ENCODE data around the gene CPM. TPM values are rescaled to one million over a fixed set of nuclear protein-coding genes. Genes with fewer than 3 reads are reported as not detected.

Gene CPM
- total RNA-seq, 1 donor: 3.6 TPM

GRCh38 chr12:68977909-68978610, 45.1 kb upstream of the CPM start:
- Histone ChIP-seq H3K27me3 (ENCODE audit: insufficient read depth, low read length) (no peaks in the 10 kb centered on the region), H3K4me3 (ENCODE audit: insufficient read depth, low read length) (no peak overlapping the region), H3K4me2 (ENCODE audit: insufficient read depth, low read length) (no peak overlapping the region), H2AFZ (ENCODE audit: low read length) (peak overlapping the region; percentile 56), H3K36me3 (ENCODE audit: insufficient read depth, low read length) (no peaks in the 10 kb centered on the region), H3K4me1 (ENCODE audit: insufficient read depth, low read length) (peaks cover 10% of the 10 kb centered on the region), H3K9me3 (ENCODE audit: low read depth, low read length) (peaks cover 2% of the 10 kb centered on the region), H4K20me1 (ENCODE audit: insufficient read depth, low read length) (no peaks in the 10 kb centered on the region), H3K79me2 (ENCODE audit: insufficient read depth, low read length) (no peaks in the 10 kb centered on the region), H3K27ac (ENCODE audit: low read depth, low read length) (no peak overlapping the region)
- TF ChIP-seq CTCF (IDR thresholded peaks at IDR 0.05; ENCODE audit: extremely low read depth, low read depth, low read length): no peak
- no peak for DNase-seq (ENCODE audit: insufficient read length, low spot score, missing footprints)

GRCh38 chr12:68977335-68977734, 44.4 kb upstream of the CPM start:
- Histone ChIP-seq H3K4me3 (ENCODE audit: insufficient read depth, low read length) (no peak overlapping the region), H3K79me2 (ENCODE audit: insufficient read depth, low read length) (no peaks in the 10 kb centered on the region), H2AFZ (ENCODE audit: low read length) (no peak overlapping the region), H3K36me3 (ENCODE audit: insufficient read depth, low read length) (no peaks in the 10 kb centered on the region), H3K4me2 (ENCODE audit: insufficient read depth, low read length) (no peak overlapping the region), H4K20me1 (ENCODE audit: insufficient read depth, low read length) (no peaks in the 10 kb centered on the region), H3K4me1 (ENCODE audit: insufficient read depth, low read length) (peaks cover 6% of the 10 kb centered on the region), H3K27ac (ENCODE audit: low read depth, low read length) (no peak overlapping the region), H3K9me3 (ENCODE audit: low read depth, low read length) (no peaks in the 10 kb centered on the region), H3K27me3 (ENCODE audit: insufficient read depth, low read length) (no peaks in the 10 kb centered on the region)
- no peak for DNase-seq (ENCODE audit: insufficient read length, low spot score, missing footprints)
- no peak for TF ChIP-seq CTCF (IDR thresholded peaks at IDR 0.05; ENCODE audit: extremely low read depth, low read depth, low read length)

GRCh38 chr12:68976395-68976841, 43.4 kb upstream of the CPM start:
- Histone ChIP-seq H2AFZ (ENCODE audit: low read length) (no peak overlapping the region), H3K27ac (ENCODE audit: low read depth, low read length) (no peak overlapping the region), H3K4me2 (ENCODE audit: insufficient read depth, low read length) (no peak overlapping the region), H3K79me2 (ENCODE audit: insufficient read depth, low read length) (no peaks in the 10 kb centered on the region), H3K4me1 (ENCODE audit: insufficient read depth, low read length) (peaks cover 1% of the 10 kb centered on the region), H4K20me1 (ENCODE audit: insufficient read depth, low read length) (no peaks in the 10 kb centered on the region), H3K36me3 (ENCODE audit: insufficient read depth, low read length) (no peaks in the 10 kb centered on the region), H3K4me3 (ENCODE audit: insufficient read depth, low read length) (no peak overlapping the region), H3K9me3 (ENCODE audit: low read depth, low read length) (no peaks in the 10 kb centered on the region), H3K27me3 (ENCODE audit: insufficient read depth, low read length) (no peaks in the 10 kb centered on the region)
- no peak for DNase-seq (ENCODE audit: insufficient read length, low spot score, missing footprints)
- TF ChIP-seq CTCF (IDR thresholded peaks at IDR 0.05; ENCODE audit: extremely low read depth, low read depth, low read length): no peak

- TF ChIP-seq CTCF (IDR thresholded peaks at IDR 0.05; ENCODE audit: extremely low read depth, low read depth, low read length): no peak
- H4K20me1 ChIP-seq (ENCODE audit: insufficient read depth, low read length): no peaks in the 10 kb centered on the region
- no peak overlapping the region for H3K4me3 ChIP-seq (ENCODE audit: insufficient read depth, low read length)
- no peaks in the 10 kb centered on the region for H3K36me3 ChIP-seq (ENCODE audit: insufficient read depth, low read length)
- peaks cover 6% of the 10 kb centered on the region for H3K4me1 ChIP-seq (ENCODE audit: insufficient read depth, low read length)
- no peaks in the 10 kb centered on the region for H3K27me3 ChIP-seq (ENCODE audit: insufficient read depth, low read length)
- no peaks in the 10 kb centered on the region for H3K79me2 ChIP-seq (ENCODE audit: insufficient read depth, low read length)
- H2AFZ ChIP-seq (ENCODE audit: low read length): no peak overlapping the region
- DNase-seq (ENCODE audit: insufficient read length, low spot score, missing footprints): no peak
- no peak overlapping the region for H3K4me2 ChIP-seq (ENCODE audit: insufficient read depth, low read length)
- no peak overlapping the region for H3K27ac ChIP-seq (ENCODE audit: low read depth, low read length)
- no peaks in the 10 kb centered on the region for H3K9me3 ChIP-seq (ENCODE audit: low read depth, low read length)
Measured at GRCh38 chr12:68975811-68976210, 42.8 kb upstream of the CPM start.

Measured in osteoblast (primary cell).